ENCODE results near the gene SLC45A1.
"Not testable (repeated sequence)": the region's sequence is repeated elsewhere in the genome, so short reads cannot be mapped to it uniquely, and the experiment has no call there.

The SLC45A1 gene

GRCh38 chr1:8317647-8318381 is at the start of gene SLC45A1:
Gene SLC45A1, plus strand, starts transcription at chr1:8318114. Its CDS starts 6,216 bp downstream, at chr1:8324330.
- peak in 51 of 56 donors; percentile 8 to 88 (median 55) for DNase-seq

- no peak for DNase-seq
Observed at GRCh38 chr1:8273036-8273435, 44.9 kb upstream of the SLC45A1 start.

DNA sequence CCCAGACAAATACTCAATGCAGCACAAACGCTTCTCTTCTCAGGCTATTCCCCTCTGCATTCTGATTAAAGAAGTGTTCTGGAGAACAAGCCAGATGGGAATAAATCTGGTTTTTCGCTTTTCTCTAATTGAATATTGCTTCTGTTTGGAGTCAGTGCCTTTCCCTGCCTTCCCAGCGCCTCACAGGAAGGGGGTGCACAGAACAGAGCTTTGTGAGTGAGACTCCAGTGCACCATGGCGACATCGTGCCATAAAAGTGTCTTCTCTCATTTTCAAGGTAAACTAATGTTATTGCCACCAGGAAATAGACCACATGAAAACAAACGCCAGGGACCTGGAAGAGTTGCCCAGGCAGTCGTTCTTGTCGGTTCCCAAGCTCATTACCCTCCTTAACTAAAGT is 43.6 kb upstream of the SLC45A1 start:
- no peak for DNase-seq

DNA sequence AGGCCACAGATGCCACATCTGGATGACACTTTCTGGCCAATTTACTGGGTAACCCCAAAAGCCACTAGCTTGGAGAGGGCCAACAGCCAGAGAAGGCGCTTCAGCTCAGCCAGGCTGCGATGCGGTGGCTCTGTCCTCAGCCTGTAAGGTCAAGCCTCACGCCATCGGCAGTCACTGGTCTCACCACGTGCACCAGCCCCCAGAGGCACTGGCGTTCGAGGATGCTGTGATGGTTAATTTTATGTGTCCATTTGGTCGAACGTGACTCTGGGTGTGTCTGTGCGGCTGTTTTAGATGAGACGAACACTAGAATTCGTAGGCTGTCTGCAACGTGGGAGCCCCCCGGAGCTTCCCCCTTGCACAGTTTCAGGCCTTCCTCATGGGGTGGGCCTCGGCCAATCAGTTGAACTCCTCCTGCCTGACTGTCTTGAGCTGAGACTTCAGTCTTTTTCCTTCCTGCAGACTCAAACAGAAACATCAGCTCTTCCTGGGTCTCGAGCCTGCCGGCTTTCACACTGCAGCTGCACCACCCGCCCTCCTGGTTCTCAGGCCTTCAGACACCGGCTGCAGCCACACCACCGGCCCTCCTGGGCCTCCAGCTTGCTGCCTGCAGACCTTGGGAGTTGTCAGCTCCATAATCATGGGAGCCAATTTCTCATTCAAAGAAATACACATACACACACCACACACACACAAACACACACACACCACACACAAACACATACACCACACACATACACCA is 41.6 kb upstream of the SLC45A1 start:
- DNase-seq, result no peak

DNA sequence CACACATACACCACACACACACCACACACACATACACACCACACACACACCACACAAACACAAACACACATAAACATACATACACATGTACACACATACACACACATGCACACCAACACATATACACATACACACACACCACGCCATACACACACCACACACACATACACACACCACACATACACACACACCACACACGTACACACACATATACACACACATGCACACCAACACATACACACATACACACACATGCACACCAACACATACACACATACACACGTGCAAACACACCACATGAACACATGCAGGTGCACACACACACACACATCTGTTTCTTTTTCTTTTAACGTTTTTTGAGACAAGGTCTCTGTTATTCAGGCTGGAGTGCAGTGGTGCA is 41.0 kb upstream of the SLC45A1 start:
- no peak for DNase-seq

DNA sequence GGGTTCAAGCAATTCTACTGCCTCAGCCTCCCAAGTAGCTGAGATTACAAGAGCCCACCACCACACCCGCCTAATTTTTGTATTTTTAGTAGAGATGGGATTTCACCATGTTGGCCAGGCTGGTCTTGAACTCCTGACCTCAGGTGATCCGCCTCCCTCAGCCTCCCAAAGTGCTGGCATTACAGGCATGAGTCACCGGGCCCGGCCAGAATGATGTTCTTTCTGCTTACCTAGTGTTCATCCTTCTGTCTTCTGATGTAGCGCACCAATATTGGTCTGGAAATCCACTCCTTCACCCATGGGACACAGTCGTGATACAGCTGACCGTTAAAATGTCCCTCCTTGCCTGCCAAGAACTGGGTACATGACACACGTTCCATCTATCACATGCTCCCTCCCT is 39.2 kb upstream of the SLC45A1 start:
- DNase-seq, result not testable (repeated sequence)

DNA sequence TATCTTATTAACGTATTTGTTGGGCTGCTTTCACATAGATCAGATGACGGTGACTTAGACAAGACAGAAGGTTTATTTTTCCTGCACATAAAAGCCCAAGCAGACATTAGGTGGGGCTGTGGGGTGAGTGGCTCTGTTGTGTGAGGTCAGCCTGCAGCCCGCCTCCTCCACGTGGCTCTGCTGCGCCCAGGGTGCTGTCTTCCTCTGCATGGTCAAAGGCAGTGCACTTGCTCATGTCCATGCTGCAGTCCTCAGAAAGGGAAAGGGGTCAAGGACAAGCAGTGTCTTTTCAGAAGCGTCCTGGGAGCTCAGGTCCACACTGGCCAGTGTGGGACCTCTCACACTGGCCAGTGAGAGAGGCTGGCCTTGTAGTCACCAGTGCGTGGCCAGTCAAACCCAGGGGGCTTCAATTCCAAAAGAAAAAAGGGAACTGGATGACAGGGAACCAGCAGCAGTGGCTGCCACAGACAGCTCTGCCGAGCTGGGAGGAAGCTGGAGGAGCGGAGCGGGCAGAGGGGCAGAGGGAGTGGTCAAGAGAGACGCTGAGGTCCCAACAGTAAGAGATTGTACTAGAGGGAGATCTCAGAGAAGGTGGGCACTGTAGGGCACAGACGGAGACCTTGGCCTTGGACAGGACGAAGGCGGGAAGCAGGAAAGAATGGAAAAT is 35.9 kb upstream of the SLC45A1 start:
- DNase-seq, result peak in 8 of 56 donors; percentile 2 to 41 (median 10)

DNA sequence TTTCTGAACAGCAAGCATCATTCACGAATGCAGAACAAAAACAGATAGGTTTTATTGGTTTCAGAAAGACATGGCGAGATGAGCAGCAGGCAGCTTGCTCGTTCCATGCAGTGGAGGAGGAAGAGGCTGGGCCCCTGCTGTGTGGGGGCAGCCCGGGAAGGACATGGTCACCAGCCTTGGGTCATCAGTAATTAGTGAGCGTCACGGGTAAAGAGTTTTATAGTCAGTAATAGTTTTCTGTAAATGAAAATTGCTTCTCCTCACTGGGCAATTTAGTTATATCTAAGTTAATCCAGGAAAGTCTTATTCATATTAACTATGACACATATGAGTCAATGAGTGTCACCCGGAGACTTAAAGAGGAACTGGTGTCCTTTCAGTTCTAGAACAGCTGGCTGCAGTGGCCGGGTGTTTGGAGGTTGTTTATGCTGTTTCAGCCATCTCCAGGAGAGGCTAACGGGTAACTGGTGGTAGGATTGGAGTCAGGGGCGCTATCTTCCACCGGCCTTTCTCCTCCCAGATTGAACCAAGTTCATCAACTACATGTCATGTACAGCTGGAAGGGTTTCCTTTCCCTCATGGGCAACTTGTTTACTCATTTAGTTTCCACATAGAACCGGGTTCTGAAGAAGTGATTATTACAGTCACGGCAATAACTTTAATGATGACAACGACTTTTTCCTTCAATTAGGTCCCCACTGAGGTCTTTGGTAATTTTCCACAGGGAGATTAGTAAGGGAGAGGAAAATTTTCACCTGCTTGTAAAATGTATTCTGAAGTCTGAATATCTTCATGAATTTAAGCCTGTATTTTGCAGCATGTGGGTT is 34.6 kb upstream of the SLC45A1 start:
- DNase-seq, result peak in 2 of 56 donors; percentile 6 to 22

DNA sequence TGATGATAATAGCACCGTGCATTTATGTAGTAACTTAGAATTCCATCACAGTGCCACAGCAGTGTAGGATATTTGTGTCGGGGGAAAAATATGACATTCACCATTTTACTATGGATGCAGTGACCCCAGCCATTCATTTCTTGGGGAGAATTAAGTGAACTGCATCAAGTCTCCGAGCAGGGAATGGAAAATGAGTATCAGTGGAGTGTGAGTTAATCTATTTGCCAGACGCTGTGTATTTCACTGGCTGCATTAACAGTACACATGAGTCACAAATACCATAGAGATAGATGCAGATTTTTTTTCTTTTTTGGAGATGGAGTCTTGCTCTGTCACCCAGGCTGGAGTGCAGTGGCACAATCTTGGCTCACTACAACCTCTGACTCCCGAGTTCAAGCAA is 33.8 kb upstream of the SLC45A1 start:
- DNase-seq, result no peak

DNA sequence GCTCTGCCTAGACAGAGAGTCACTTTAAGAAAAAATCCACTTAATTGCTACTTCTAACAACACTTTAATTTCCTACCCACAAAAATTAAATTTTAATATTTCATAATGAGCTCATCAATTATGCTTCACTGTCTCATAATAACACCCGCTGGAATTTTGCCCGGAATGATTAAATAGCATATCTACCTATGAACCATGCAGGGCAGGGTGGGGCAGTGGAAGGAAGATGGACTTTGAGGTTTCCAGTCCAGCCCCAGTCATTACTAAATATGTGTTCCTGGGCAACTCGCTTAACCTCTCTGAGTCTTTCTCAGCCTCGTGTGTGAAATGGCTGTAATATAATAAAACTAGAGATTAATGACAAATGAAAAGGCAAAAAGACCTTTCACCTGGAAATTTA is 32.8 kb upstream of the SLC45A1 start:
- DNase-seq, result no peak

DNA sequence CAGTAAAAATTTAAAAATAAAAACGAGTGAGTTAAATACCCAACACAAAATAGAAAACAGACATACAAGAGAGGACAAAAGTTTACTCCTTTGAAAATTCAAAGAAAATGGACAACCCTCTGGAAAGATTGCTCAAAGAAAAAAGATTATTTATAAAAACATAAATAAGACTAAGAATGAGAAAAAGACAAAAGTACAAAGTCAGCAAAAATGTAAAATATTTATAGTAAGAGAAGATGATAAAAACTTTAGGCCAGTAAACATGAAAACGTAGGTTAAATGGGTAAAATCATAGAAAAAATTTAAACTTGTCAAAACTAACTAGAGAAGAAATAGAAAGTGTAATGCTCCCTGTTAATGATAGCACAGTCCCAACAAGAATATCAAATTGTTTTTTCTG is 31.9 kb upstream of the SLC45A1 start:
- no peak for DNase-seq

- DNase-seq, result no peak
Observed at GRCh38 chr1:8293118-8293517, 24.8 kb upstream of the SLC45A1 start.

DNA sequence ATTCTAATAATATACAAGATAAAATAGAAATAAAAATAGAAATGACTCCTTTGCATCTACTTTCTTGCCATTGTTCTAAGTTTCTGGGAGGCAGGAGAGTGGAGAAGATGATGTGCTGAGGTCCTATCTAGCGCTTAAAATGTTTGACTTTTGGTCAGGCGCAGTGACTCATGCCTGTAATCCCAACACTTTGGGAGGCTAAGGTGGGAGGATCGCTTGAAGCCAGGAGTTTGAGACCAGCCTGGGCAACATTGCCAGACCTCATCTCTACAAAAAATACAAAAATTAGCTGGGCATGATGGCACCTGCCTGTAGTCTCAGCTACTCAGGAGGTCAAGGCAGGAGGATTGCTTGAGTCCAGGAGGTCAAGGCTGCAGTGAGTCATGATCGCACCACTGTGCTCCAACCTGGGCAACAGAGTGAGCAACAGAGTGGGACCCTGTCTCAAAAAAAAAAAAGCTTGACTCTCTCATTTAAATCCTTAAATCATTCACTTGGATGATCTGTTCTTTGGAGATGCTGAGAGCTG is 24.2 kb upstream of the SLC45A1 start:
- no peak for DNase-seq

DNA sequence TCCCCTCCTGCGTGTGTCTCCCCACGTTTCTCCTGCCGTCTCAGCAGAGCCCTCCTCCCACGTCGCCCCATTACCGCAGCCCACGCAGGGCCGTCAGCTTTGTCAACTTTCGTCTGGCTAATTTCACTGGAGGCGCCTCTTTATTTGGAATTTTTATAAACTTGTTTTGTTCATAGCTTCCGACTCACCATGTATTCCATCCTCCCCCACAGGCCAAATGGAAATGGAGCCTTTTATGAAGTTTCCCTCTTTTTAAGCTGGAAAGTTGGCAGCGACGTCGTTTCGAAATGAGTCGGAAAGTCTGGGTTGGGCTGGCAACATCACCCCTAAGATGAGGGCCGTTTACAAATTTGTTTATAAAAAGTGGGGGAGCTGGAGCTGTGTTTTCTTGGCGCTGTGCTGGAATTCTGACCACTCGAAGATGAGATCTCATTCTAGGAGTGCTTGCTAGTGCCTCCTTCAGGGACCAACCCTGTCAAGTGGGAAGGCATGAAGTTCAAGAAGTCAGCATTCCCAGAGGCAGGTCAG is 23.7 kb upstream of the SLC45A1 start:
- DNase-seq, result peak in 3 of 56 donors; percentile 7 to 15 (median 8)

- DNase-seq, result no peak
Observed at GRCh38 chr1:8297245-8297644, 20.7 kb upstream of the SLC45A1 start.

GRCh38 chr1:8299963-8300362 is 18.0 kb upstream of the SLC45A1 start:
- no peak for DNase-seq

- DNase-seq, result peak in 10 of 56 donors; percentile 3 to 38 (median 28)
Observed at GRCh38 chr1:8302081-8302956, 15.6 kb upstream of the SLC45A1 start.

- DNase-seq, result no peak
Observed at GRCh38 chr1:8303141-8303540, 14.8 kb upstream of the SLC45A1 start.

GRCh38 chr1:8303876-8304275 is 14.0 kb upstream of the SLC45A1 start:
- DNase-seq, result no peak

DNA sequence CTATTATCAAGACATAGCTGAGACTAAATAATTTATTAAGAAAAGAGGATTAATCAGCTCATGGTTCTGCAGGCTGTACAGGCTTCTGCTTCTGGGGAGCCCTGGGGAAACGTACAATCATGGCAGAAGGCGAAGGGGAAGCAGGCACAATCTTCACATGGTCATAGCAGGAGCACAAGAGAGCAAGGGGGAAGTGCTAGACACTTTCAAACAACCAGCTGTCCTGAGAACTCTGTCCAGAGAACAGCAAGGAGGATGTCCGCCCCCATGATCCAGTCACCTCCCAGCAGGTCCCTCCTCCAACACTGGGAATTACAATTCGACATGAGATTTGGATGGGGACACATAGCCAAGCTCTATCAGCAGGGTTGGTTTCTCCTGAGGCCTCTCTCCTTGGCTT is 10.3 kb upstream of the SLC45A1 start:
- peak in 1 of 56 donors; percentile 21 for DNase-seq

Measured in amygdala (tissue), 56 donors.